ENCODE measurements around the gene NLGN1. TPM values are rescaled to one million over a fixed set of nuclear protein-coding genes. Genes with fewer than 3 reads are reported as not detected.

NLGN1 gene
- total RNA-seq, 1 donor from 2014 or later: 34.8 TPM

- no peaks in the 10 kb centered on the region for H3K36me3 ChIP-seq
- no peak for TF ChIP-seq EZH2phosphoT487 (IDR thresholded peaks at IDR 0.05)
- TF ChIP-seq, protein P1, sequence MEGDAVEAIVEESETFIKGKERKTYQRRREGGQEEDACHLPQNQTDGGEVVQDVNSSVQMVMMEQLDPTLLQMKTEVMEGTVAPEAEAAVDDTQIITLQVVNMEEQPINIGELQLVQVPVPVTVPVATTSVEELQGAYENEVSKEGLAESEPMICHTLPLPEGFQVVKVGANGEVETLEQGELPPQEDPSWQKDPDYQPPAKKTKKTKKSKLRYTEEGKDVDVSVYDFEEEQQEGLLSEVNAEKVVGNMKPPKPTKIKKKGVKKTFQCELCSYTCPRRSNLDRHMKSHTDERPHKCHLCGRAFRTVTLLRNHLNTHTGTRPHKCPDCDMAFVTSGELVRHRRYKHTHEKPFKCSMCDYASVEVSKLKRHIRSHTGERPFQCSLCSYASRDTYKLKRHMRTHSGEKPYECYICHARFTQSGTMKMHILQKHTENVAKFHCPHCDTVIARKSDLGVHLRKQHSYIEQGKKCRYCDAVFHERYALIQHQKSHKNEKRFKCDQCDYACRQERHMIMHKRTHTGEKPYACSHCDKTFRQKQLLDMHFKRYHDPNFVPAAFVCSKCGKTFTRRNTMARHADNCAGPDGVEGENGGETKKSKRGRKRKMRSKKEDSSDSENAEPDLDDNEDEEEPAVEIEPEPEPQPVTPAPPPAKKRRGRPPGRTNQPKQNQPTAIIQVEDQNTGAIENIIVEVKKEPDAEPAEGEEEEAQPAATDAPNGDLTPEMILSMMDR (IDR thresholded peaks at IDR 0.05): no peak
- no peak for TF ChIP-seq EZH2 (IDR thresholded peaks at IDR 0.05)
- no peak overlapping the region for H3K27ac ChIP-seq
- H3K9me3 ChIP-seq (ENCODE audit: low read depth): no peaks in the 10 kb centered on the region
- no peak overlapping the region for H3K27ac Mint-ChIP-seq
- no peak overlapping the region for H3K4me2 ChIP-seq
- H3F3A ChIP-seq (ENCODE audit: low read depth): no peaks in the 10 kb centered on the region
- no peak overlapping the region for H3K4me3 ChIP-seq
- H4K20me1 ChIP-seq (ENCODE audit: low read depth): no peaks in the 10 kb centered on the region
- no peaks in the 10 kb centered on the region for H3K27me3 ChIP-seq
- H2AFZ ChIP-seq (replicated peaks): no peak overlapping the region
- H3K36me3 Mint-ChIP-seq: no peaks in the 10 kb centered on the region
- DNase-seq (ENCODE audit: low spot score): no peak
- H3K4me3 Mint-ChIP-seq: no peak overlapping the region
- H3K79me2 ChIP-seq (ENCODE audit: low read depth): no peaks in the 10 kb centered on the region
- H3K4me1 ChIP-seq: no peaks in the 10 kb centered on the region
- no peak overlapping the region for H3K9ac ChIP-seq
- H3K27me3 Mint-ChIP-seq (ENCODE audit: insufficient read depth, low read depth): no peaks in the 10 kb centered on the region
- H3K4me1 Mint-ChIP-seq: no peaks in the 10 kb centered on the region
- H3K9me3 Mint-ChIP-seq: no peaks in the 10 kb centered on the region
Measured at GRCh38 chr3:173568623-173569022, 171.1 kb downstream of the NLGN1 start.

GRCh38 chr3:173583496-173583895 is 186.0 kb downstream of the NLGN1 start:
- Mint-ChIP-seq H3K9me3 (no peaks in the 10 kb centered on the region), H3K27me3 (ENCODE audit: insufficient read depth, low read depth) (peaks cover 6% of the 10 kb centered on the region), H3K36me3 (no peaks in the 10 kb centered on the region), H3K4me1 (peaks cover 28% of the 10 kb centered on the region), H3K27ac (no peak overlapping the region), H3K4me3 (no peak overlapping the region)
- H3K9ac ChIP-seq: no peak overlapping the region
- peak overlapping the region; percentile 96 for H3K4me2 ChIP-seq
- DNase-seq (ENCODE audit: low spot score): peak; percentile 74
- H3K36me3 ChIP-seq: no peaks in the 10 kb centered on the region
- peak overlapping the region; percentile 53 for H3K4me3 ChIP-seq
- peaks cover 4% of the 10 kb centered on the region for H4K20me1 ChIP-seq (ENCODE audit: low read depth)
- no peaks in the 10 kb centered on the region for H3K27me3 ChIP-seq
- H3K79me2 ChIP-seq (ENCODE audit: low read depth): no peaks in the 10 kb centered on the region
- TF ChIP-seq EZH2phosphoT487 (IDR thresholded peaks at IDR 0.05) (no peak), EZH2 (IDR thresholded peaks at IDR 0.05) (no peak)
- TF ChIP-seq, protein P1 (IDR thresholded peaks at IDR 0.05): no peak
- peaks cover 43% of the 10 kb centered on the region for H3F3A ChIP-seq (ENCODE audit: low read depth)
- no peaks in the 10 kb centered on the region for H3K9me3 ChIP-seq (ENCODE audit: low read depth)
- peak overlapping the region; percentile 64 for H3K27ac ChIP-seq
- H2AFZ ChIP-seq (replicated peaks): no peak overlapping the region
- peaks cover 32% of the 10 kb centered on the region for H3K4me1 ChIP-seq

GRCh38 chr3:173584093-173584837 is 186.7 kb downstream of the NLGN1 start:
- H3K27ac ChIP-seq: peak overlapping the region; percentile 64
- peak overlapping the region; percentile 63 for H2AFZ ChIP-seq (replicated peaks)
- H3K27ac Mint-ChIP-seq: peak overlapping the region; percentile 98

More at GRCh38 chr3:173584093-173584837, 186.7 kb downstream of the NLGN1 start:
- no peaks in the 10 kb centered on the region for H3K79me2 ChIP-seq (ENCODE audit: low read depth)
- no peaks in the 10 kb centered on the region for H3K27me3 ChIP-seq
- H3K4me2 ChIP-seq: peak overlapping the region; percentile 96
- peaks cover 4% of the 10 kb centered on the region for H4K20me1 ChIP-seq (ENCODE audit: low read depth)
- no peaks in the 10 kb centered on the region for H3K9me3 ChIP-seq (ENCODE audit: low read depth)
- peak overlapping the region; percentile 53 for H3K4me3 ChIP-seq
- H3K9ac ChIP-seq: no peak overlapping the region
- peaks cover 43% of the 10 kb centered on the region for H3F3A ChIP-seq (ENCODE audit: low read depth)
- Mint-ChIP-seq H3K4me3 (peak overlapping the region; percentile 97), H3K4me1 (peaks cover 31% of the 10 kb centered on the region), H3K36me3 (no peaks in the 10 kb centered on the region), H3K9me3 (no peaks in the 10 kb centered on the region), H3K27me3 (ENCODE audit: insufficient read depth, low read depth) (peaks cover 6% of the 10 kb centered on the region)
- peaks cover 32% of the 10 kb centered on the region for H3K4me1 ChIP-seq
- TF ChIP-seq, protein P1 (IDR thresholded peaks at IDR 0.05): peak; percentile 74
- TF ChIP-seq EZH2 (IDR thresholded peaks at IDR 0.05) (peak; percentile 23), EZH2phosphoT487 (IDR thresholded peaks at IDR 0.05) (no peak)
- peak; percentile 62 for DNase-seq (ENCODE audit: low spot score)
- no peaks in the 10 kb centered on the region for H3K36me3 ChIP-seq
